GM18519 (cell line): ENCODE data around the gene DDB1.
"Not testable (repeated sequence)": the region's sequence is repeated elsewhere in the genome, so short reads cannot be mapped to it uniquely, and the experiment has no call there.

ENCODE experiments used
- ATAC-seq: cut with Tn5 transposase; IDR thresholded peaks from one replicate; pipeline ENCODE4 v1.9.1; 2021; ENCODE audit warnings: mild to moderate bottlenecking, moderate library complexity; ENCODE audit not compliant: unreplicated experiment, low FRiP score

The DDB1 gene

GRCh38 chr11:61274084-61274483, 58.8 kb downstream of the DDB1 start:
- no peak for ATAC-seq

- no peak for ATAC-seq
Observed at GRCh38 chr11:61273178-61274078, 59.5 kb downstream of the DDB1 start.

- no peak for ATAC-seq
Observed at GRCh38 chr11:61272731-61273130, 60.2 kb downstream of the DDB1 start.

- ATAC-seq, result no peak
Observed at GRCh38 chr11:61270354-61271076, 62.4 kb downstream of the DDB1 start.

- no peak for ATAC-seq
Observed at GRCh38 chr11:61268588-61269250, 64.2 kb downstream of the DDB1 start.

- no peak for ATAC-seq
Observed at GRCh38 chr11:61267437-61267841, 65.5 kb downstream of the DDB1 start.

- ATAC-seq, result no peak
Observed at GRCh38 chr11:61266602-61267001, 66.3 kb downstream of the DDB1 start.

GRCh38 chr11:61265357-61265756, 67.5 kb downstream of the DDB1 start:
- ATAC-seq, result no peak

- no peak for ATAC-seq
Observed at GRCh38 chr11:61264795-61265194, 68.1 kb downstream of the DDB1 start.

- no peak for ATAC-seq
Observed at GRCh38 chr11:61264371-61264770, 68.5 kb downstream of the DDB1 start.

GRCh38 chr11:61259363-61259762, 73.5 kb downstream of the DDB1 start:
- no peak for ATAC-seq

GRCh38 chr11:61258546-61258945, 74.4 kb downstream of the DDB1 start:
- no peak for ATAC-seq

GRCh38 chr11:61256710-61257482, 76.0 kb downstream of the DDB1 start:
- ATAC-seq, result no peak

- no peak for ATAC-seq
Observed at GRCh38 chr11:61254403-61255025, 78.4 kb downstream of the DDB1 start.

GRCh38 chr11:61252332-61252731, 80.6 kb downstream of the DDB1 start:
- not testable (repeated sequence) for ATAC-seq

- ATAC-seq, result not testable (repeated sequence)
Observed at GRCh38 chr11:61250796-61251765, 81.8 kb downstream of the DDB1 start.
